ENCODE measurements around the gene TBXAS1.

DNA sequence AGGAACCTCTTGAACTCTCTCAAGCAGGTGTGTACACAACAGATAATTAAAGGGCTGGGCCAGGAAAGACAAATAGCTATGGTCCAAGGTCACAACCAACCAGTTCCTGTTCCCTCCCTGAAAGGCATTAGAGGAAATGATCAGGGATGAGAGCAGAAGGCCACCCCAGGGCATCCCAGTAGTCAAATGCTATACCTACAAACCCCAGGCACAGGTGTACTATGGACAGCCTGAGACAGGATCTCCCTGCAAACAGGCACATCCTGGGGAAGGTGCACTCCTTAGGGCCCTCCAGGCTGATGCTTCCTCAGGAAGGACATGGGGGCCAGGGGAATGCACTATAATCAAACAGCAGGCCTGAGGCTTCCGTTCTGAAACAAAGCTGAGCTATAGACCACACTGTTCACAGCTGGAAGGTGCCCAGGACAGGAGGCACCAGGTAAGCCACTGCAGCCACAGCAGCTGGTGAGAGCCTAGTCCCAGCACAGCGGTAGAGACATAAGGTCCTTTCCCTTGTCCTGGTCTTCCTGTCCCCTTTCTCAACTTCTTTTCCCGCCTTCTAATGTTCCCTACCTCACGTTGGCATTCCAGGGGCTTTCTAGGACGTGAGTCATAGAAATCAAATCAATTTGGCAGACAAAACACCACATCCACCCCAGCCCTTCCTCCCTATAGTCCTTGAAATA is 220.4 kb downstream of the TBXAS1 start:
- no peak for TF ChIP-seq EP300 (IDR thresholded peaks at IDR 0.05)
- no peak for TF ChIP-seq POLR2A (IDR thresholded peaks at IDR 0.05; ENCODE audit: low read depth)

Data from esophagus muscularis mucosa (tissue), 2 donors.